H1 (cell line): ENCODE data around the gene PLA2R1. TPM values are rescaled to one million over a fixed set of nuclear protein-coding genes. Genes with fewer than 3 reads are reported as not detected.

Experiments used
- CTCF ChIA-PET: fragments of 300-600 bp; sonication (Branson Sonifier 250); formaldehyde crosslinking; loops from one replicate; lab custom pipeline; 2021; ENCODE audit not compliant: partially characterized antibody; lab: Charles Lee
- POLR2A ChIA-PET: fragments of 300-600 bp; sonication (Branson Sonifier 250); formaldehyde crosslinking; loops from one replicate; lab custom pipeline; 2021; ENCODE audit warnings: inconsistent platforms; ENCODE audit not compliant: partially characterized antibody; lab: Charles Lee
- DNase-seq, 2 experiments: peaks; one replicate each; pipeline versions ENCODE4 v3.0.0 to v3.0.0-alpha.2; 2010 to 2022; ENCODE audit warnings: low spot score in 2 of 2, low read depth in 1 of 2, mixed read lengths in 1 of 2
- FAIRE-seq: peaks from 2 replicates; lab custom pipeline; 2011; peaks lifted over from hg19 to GRCh38; lab: Jason Lieb, UNC
- H2AFZ ChIP-seq: 2 replicates; pipeline ENCODE4 v1.8.1; 2012; ENCODE audit warnings: low read length, inconsistent platforms
- H2AK5ac ChIP-seq: 2 replicates; pipeline ENCODE4 v1.6.1; 2013; ENCODE audit warnings: low read depth, low read length
- H2BK120ac ChIP-seq: replicated peaks from 2 replicates; pipeline ENCODE3; 2013; ENCODE audit warnings: low read depth, low read length, inconsistent platforms
- H2BK12ac ChIP-seq: 2 replicates; pipeline ENCODE4 v1.6.1; 2013; ENCODE audit warnings: low read depth, low read length
- H2BK15ac ChIP-seq: 2 replicates; pipeline ENCODE4 v1.6.1; 2013; ENCODE audit warnings: low read length
- H2BK20ac ChIP-seq: 2 replicates; pipeline ENCODE4 v1.6.1; 2013; ENCODE audit warnings: low read length
- H2BK5ac ChIP-seq: 2 replicates; pipeline ENCODE4 v1.6.1; 2013; ENCODE audit warnings: low read depth, low read length
- H3K14ac ChIP-seq: 2 replicates; pipeline ENCODE4 v1.6.1; 2013; ENCODE audit warnings: inconsistent platforms; ENCODE audit not compliant: insufficient read length
- H3K18ac ChIP-seq: 2 replicates; pipeline ENCODE4 v1.6.1; 2013; ENCODE audit warnings: low read length; ENCODE audit errors: extremely low read depth
- H3K23ac ChIP-seq: 2 replicates; pipeline ENCODE4 v1.6.1; 2013; ENCODE audit warnings: inconsistent platforms; ENCODE audit not compliant: insufficient read length
- H3K23me2 ChIP-seq: 2 replicates; pipeline ENCODE4 v1.6.1; 2013; ENCODE audit warnings: low read depth, low read length
- H3K27ac ChIP-seq: 2 replicates; pipeline ENCODE4 v1.6.1; 2011; ENCODE audit warnings: low read depth, low read length, inconsistent platforms
- H3K27me3 ChIP-seq, 4 experiments: replicated peaks in 1 of 4; 1 replicate in 1 of 4; 2 replicates in 3 of 4; pipeline versions ENCODE4 v1.6.1 to v1.8.1; 2011 to 2013; ENCODE audit warnings: low read length in 3 of 4, mild to moderate bottlenecking in 3 of 4, inconsistent platforms in 2 of 4, mixed read lengths in 2 of 4, moderate library complexity in 1 of 4; ENCODE audit not compliant: control insufficient read depth in 3 of 4, insufficient read depth in 3 of 4; ENCODE audit errors: extremely low read depth in 1 of 4
- H3K36me3 ChIP-seq, 4 experiments: 2 replicates each; pipeline versions ENCODE4 v1.6.1 to v1.8.1; 2011 to 2013; ENCODE audit warnings: mild to moderate bottlenecking in 4 of 4, low read length in 3 of 4, moderate library complexity in 2 of 4, control low read depth in 1 of 4, inconsistent platforms in 1 of 4; ENCODE audit not compliant: insufficient read depth in 4 of 4, control insufficient read depth in 2 of 4
- H3K4ac ChIP-seq: replicated peaks from 2 replicates; pipeline ENCODE3; 2013; ENCODE audit warnings: low read length, low read depth, mixed read lengths, inconsistent platforms; ENCODE audit not compliant: insufficient read length
- H3K4me1 ChIP-seq, 4 experiments: replicated peaks in 1 of 4; 1 replicate in 1 of 4; 2 replicates in 3 of 4; pipeline versions ENCODE4 v1.6.1 to v1.8.1; 2011 to 2013; ENCODE audit warnings: low read length in 3 of 4, inconsistent platforms in 2 of 4, mixed read lengths in 1 of 4; ENCODE audit not compliant: insufficient read depth in 4 of 4, control insufficient read depth in 3 of 4
- H3K4me2 ChIP-seq, 2 experiments: 2 replicates each; pipeline versions ENCODE4 v1.6.1 to v1.8.1; 2011 to 2013; ENCODE audit warnings: low read depth in 2 of 2, low read length in 2 of 2, control low read depth in 1 of 2, inconsistent platforms in 1 of 2, mild to moderate bottlenecking in 1 of 2; ENCODE audit not compliant: insufficient read depth in 1 of 2
- H3K4me3 ChIP-seq, 4 experiments: fragments of 200-600, 300-600 bp in 1 of 4; sonication (generic), shearing (Covaris generic), sonication (Bioruptor Twin) in 1 of 4; 2 replicates each; pipeline versions ENCODE4 v1.5.1 to v1.8.1; 2011 to 2016; ENCODE audit warnings: low read length in 4 of 4, low read depth in 3 of 4, control low read depth in 2 of 4, inconsistent platforms in 2 of 4, mild to moderate bottlenecking in 2 of 4, mixed read lengths in 1 of 4, moderate library complexity in 1 of 4; ENCODE audit not compliant: insufficient read depth in 2 of 4; ENCODE audit errors: extremely low read depth in 1 of 4
- H3K56ac ChIP-seq: replicated peaks from 2 replicates; pipeline ENCODE3; 2013; ENCODE audit warnings: low read depth, mild to moderate bottlenecking, mixed read lengths, low read length, inconsistent platforms; ENCODE audit not compliant: insufficient read length
- H3K79me1 ChIP-seq: 2 replicates; pipeline ENCODE4 v1.6.1; 2013; ENCODE audit warnings: low read depth, low read length, control low read depth
- H3K79me2 ChIP-seq, 2 experiments: 2 replicates each; pipeline versions ENCODE4 v1.6.1 to v1.8.1; 2012 to 2013; ENCODE audit warnings: low read length in 2 of 2, mild to moderate bottlenecking in 2 of 2, inconsistent platforms in 1 of 2; ENCODE audit not compliant: insufficient read depth in 2 of 2, control insufficient read depth in 1 of 2
- H3K9ac ChIP-seq, 4 experiments: replicated peaks in 1 of 4; 1 replicate in 1 of 4; 2 replicates in 3 of 4; pipeline versions ENCODE4 v1.6.1 to v1.8.1; 2011 to 2013; ENCODE audit warnings: low read depth in 3 of 4, low read length in 3 of 4, control low read depth in 2 of 4, mild to moderate bottlenecking in 2 of 4, moderate library complexity in 2 of 4, inconsistent platforms in 1 of 4; ENCODE audit errors: extremely low read depth in 1 of 4
- H3K9me3 ChIP-seq, 2 experiments: 2 replicates each; pipeline versions ENCODE4 v1.6.1 to v1.8.1; 2012 to 2013; ENCODE audit warnings: mild to moderate bottlenecking in 2 of 2, moderate library complexity in 2 of 2, control low read depth in 1 of 2, inconsistent platforms in 1 of 2, low read depth in 1 of 2, low read length in 1 of 2, mixed read lengths in 1 of 2; ENCODE audit not compliant: insufficient read depth in 2 of 2
- H4K20me1 ChIP-seq, 2 experiments: replicated peaks in 1 of 2; 2 replicates each; pipeline versions ENCODE3 to v1.8.1; 2011 to 2013; ENCODE audit warnings: inconsistent platforms in 2 of 2, low read length in 2 of 2, mild to moderate bottlenecking in 1 of 2; ENCODE audit not compliant: insufficient read depth in 2 of 2, control insufficient read depth in 1 of 2
- H4K5ac ChIP-seq: 2 replicates; pipeline ENCODE4 v1.6.1; 2013; ENCODE audit warnings: low read length, low read depth, mixed read lengths, inconsistent platforms; ENCODE audit not compliant: insufficient read length
- H4K8ac ChIP-seq: 2 replicates; pipeline ENCODE4 v1.8.0; 2013; ENCODE audit warnings: mild to moderate bottlenecking, moderate library complexity, low read length, inconsistent platforms; ENCODE audit not compliant: insufficient read depth; ENCODE audit errors: extremely low read depth
- H4K91ac ChIP-seq: replicated peaks from 2 replicates; pipeline ENCODE3; 2013; ENCODE audit warnings: low read length, mixed read lengths, inconsistent platforms; ENCODE audit not compliant: insufficient read length
- CHD1 ChIP-seq: IDR thresholded peaks from 2 replicates; pipeline ENCODE4 v1.6.1; 2012; ENCODE audit warnings: low read depth, low read length, improper control_type of control experiment
- CTCF ChIP-seq, 3 experiments: IDR thresholded peaks; 1 replicate in 2 of 3; 2 replicates in 1 of 3; pipeline versions ENCODE4 v1.5.1 to v1.6.1; 2011; ENCODE audit warnings: low read length in 3 of 3, mild to moderate bottlenecking in 3 of 3, inconsistent platforms in 2 of 3, low read depth in 1 of 3, moderate library complexity in 1 of 3; ENCODE audit not compliant: insufficient read depth in 1 of 3; ENCODE audit errors: control extremely low read depth in 1 of 3
- KDM1A ChIP-seq: fragments of 200-600, 300-600 bp; sonication (generic); IDR thresholded peaks from 2 replicates; pipeline ENCODE4 v1.7.1; 2016; ENCODE audit warnings: mild to moderate bottlenecking, low read length, borderline replicate concordance
- RAD21 ChIP-seq, 2 experiments: IDR thresholded peaks in 1 of 2; conservative IDR thresholded peaks in 1 of 2; 2 replicates each; pipeline ENCODE4 v1.6.1; 2011; ENCODE audit warnings: low read depth in 2 of 2, low read length in 2 of 2, improper control_type of control experiment in 1 of 2, inconsistent platforms in 1 of 2, mild to moderate bottlenecking in 1 of 2, moderate library complexity in 1 of 2
- SIRT6 ChIP-seq: IDR thresholded peaks from one replicate; pipeline ENCODE4 v1.7.1; 2012; ENCODE audit warnings: low read length, inconsistent platforms
- SUZ12 ChIP-seq: fragments of 200-600 bp; sonication (generic); IDR thresholded peaks from 2 replicates; pipeline ENCODE4 v1.6.1; 2012; ENCODE audit warnings: mild to moderate bottlenecking, inconsistent platforms, low read length, moderate library complexity, mixed read lengths
- TBP ChIP-seq: IDR thresholded peaks from 2 replicates; pipeline ENCODE4 v1.6.1; 2011; ENCODE audit warnings: low read depth, low read length, improper control_type of control experiment
- WGBS, 2 experiments: shearing (Covaris generic) in 1 of 2; methylation state at CpG; one replicate each; pipeline versions ENCODE4 v1.1.6 to v1.1.7; 2013 to 2015; ENCODE audit warnings: low lambda C conversion rate in 2 of 2, mixed read lengths in 2 of 2, inconsistent platforms in 1 of 2, low coverage in 1 of 2, missing lambda C conversion rate in 1 of 2; ENCODE audit not compliant: insufficient replicate concordance in 2 of 2, insufficient coverage in 1 of 2, insufficient read length in 1 of 2; ENCODE audit errors: extremely low coverage in 1 of 2, missing lambda C conversion rate in 1 of 2; 5-methylcytosine and 5-hydroxymethylcytosine counted together
- polyA plus RNA-seq, 7 experiments: library from polyadenylated mRNA; depleted of rRNA in 3 of 7; stranded (reverse) in 5 of 7; unstranded in 2 of 7; fragments of >200 nt in 5 of 7; fragments of 200-250 nt in 2 of 7; gene quantifications; 1 replicate in 5 of 7; 2 replicates in 1 of 7; 4 replicates in 1 of 7; pipeline versions ENCODE4 v1.2.1 to v1.2.3, GENCODE V29; 2011 to 2013; ENCODE audit warnings: missing spikeins in 2 of 7, mixed read lengths in 2 of 7
- total RNA-seq: library from RNA; stranded (reverse); fragmentation: NEBNext Ultra II Directional; extraction: Animal tissue kit (Norgen Biotek cat#: 25700); gene quantifications from 2 replicates; pipeline ENCODE4 v1.2.1, GENCODE V29; 2021

The PLA2R1 gene
- total and polyA plus RNA-seq, 2 of the 8 experiments (the other 6 are each of a cell fraction or from before 2014, with no cell fraction given): 0.65 to 1.5 TPM

GRCh38 chr2:160022162-160022561 lies 40.3 kb downstream of the PLA2R1 start:
- no peak overlapping the region for H2BK20ac ChIP-seq
- no peak overlapping the region for H2BK5ac ChIP-seq
- no peak overlapping the region for H2AFZ ChIP-seq
- H3K4me3 ChIP-seq: no peak overlapping the region
- DNase-seq (no peak), FAIRE-seq (no peak)
- no peak overlapping the region for H2BK12ac ChIP-seq
- ChIA-PET CTCF (interaction anchor here (0.6 to 2.1 kb wide), 26 partner anchors 14 to 1031 kb away, joined by 3 to 11 read pairs (median 3); no protein-coding TSS in a partner anchor), POLR2A (no interaction called here)
- H3K27ac ChIP-seq: no peak overlapping the region
- no peak overlapping the region for H3K56ac ChIP-seq
- H3K4ac ChIP-seq: no peak overlapping the region
- no peak overlapping the region for H3K4me2 ChIP-seq
- no peak overlapping the region for H2BK15ac ChIP-seq
- peaks cover 0 to 5% of the 10 kb centered on the region in 2 experiments; a peak in 2 of 4 replicates for H3K9me3 ChIP-seq
- no peak overlapping the region for H4K8ac ChIP-seq
- no peak overlapping the region for H4K5ac ChIP-seq
- no peak overlapping the region for H2BK120ac ChIP-seq
- H3K27me3 ChIP-seq: no peaks in the 10 kb centered on the region
- H2AK5ac ChIP-seq: no peak overlapping the region
- H3K23ac ChIP-seq: no peak overlapping the region
- H3K23me2 ChIP-seq: no peaks in the 10 kb centered on the region; the same call in 1 of the 2 replicates
- H3K14ac ChIP-seq: no peak overlapping the region
- no peaks in the 10 kb centered on the region for H4K20me1 ChIP-seq
- no peak overlapping the region for H3K18ac ChIP-seq
- H4K91ac ChIP-seq: no peak overlapping the region
- 96% methylated on average over 1 of the region's 1 CpG; no CpG with 5 or more reads in 1 of the 2 experiments for WGBS, 2 experiments
- H3K79me2 ChIP-seq: no peaks in the 10 kb centered on the region
- TF ChIP-seq RAD21 (IDR thresholded peaks at IDR 0.05 in 1 of 2, conservative IDR thresholded peaks at IDR 0.05 in 1 of 2; ENCODE audit: low read depth in 2 of 2, low read length in 2 of 2) (peak; percentile 22 to 34; a peak in 3 of 4 replicates), SIRT6 (no peak), KDM1A (no peak), CTCF (IDR thresholded peaks at IDR 0.05; ENCODE audit: control extremely low read depth in 1 of 3, insufficient read depth in 1 of 3, low read depth in 1 of 3, low read length in 3 of 3) (peak in 1 of 3 experiments; percentile 45; a peak in 2 of 4 replicates), CHD1 (no peak), TBP (no peak), SUZ12 (no peak)
- no peaks in the 10 kb centered on the region for H3K36me3 ChIP-seq
- H3K79me1 ChIP-seq: no peaks in the 10 kb centered on the region
- no peak overlapping the region for H3K9ac ChIP-seq
- H3K4me1 ChIP-seq: no peaks in the 10 kb centered on the region; a peak in 1 of 7 replicates
